Skeletal muscle tissue (tissue), 4 donors: ENCODE results near the gene B3GALT2. TPM values are rescaled to one million over a fixed set of nuclear protein-coding genes. Genes with fewer than 3 reads are reported as not detected.
"Not testable (repeated sequence)": the region's sequence is repeated elsewhere in the genome, so short reads cannot be mapped to it uniquely, and the experiment has no call there.

Experiments used
- H3K27ac ChIP-seq: one replicate; pipeline ENCODE4 v1.7.0; 2013; ENCODE audit warnings: mild to moderate bottlenecking, low read depth, low read length, inconsistent platforms
- H3K27me3 ChIP-seq, 3 donors: one replicate each; pipeline ENCODE4 v1.7.0; 2013; ENCODE audit warnings: low read length in 3 of 3; ENCODE audit not compliant: control insufficient read depth in 3 of 3, insufficient read depth in 3 of 3
- H3K36me3 ChIP-seq, 3 donors: one replicate each; pipeline ENCODE4 v1.7.0; 2013; ENCODE audit warnings: low read length in 3 of 3; ENCODE audit not compliant: control insufficient read depth in 3 of 3, insufficient read depth in 3 of 3
- H3K4me1 ChIP-seq, 3 donors: one replicate each; pipeline ENCODE4 v1.7.0; 2013; ENCODE audit warnings: low read length in 3 of 3, mild to moderate bottlenecking in 3 of 3; ENCODE audit not compliant: control insufficient read depth in 3 of 3, insufficient read depth in 3 of 3
- H3K4me3 ChIP-seq, 3 donors: one replicate each; pipeline ENCODE4 v1.7.0; 2013; ENCODE audit warnings: low read length in 3 of 3
- H3K9ac ChIP-seq, 3 donors: one replicate each; pipeline ENCODE4 v1.7.0; 2013; ENCODE audit warnings: low read length in 3 of 3, mild to moderate bottlenecking in 3 of 3, moderate library complexity in 2 of 3, low read depth in 1 of 3
- H3K9me3 ChIP-seq, 3 donors: one replicate each; pipeline ENCODE4 v1.7.0; 2013; ENCODE audit warnings: low read length in 3 of 3; ENCODE audit not compliant: control insufficient read depth in 3 of 3
- total RNA-seq: library from RNA; depleted of rRNA; stranded (reverse); fragments of >200 nt; gene quantifications from one replicate; pipeline ENCODE4 v1.2.3, GENCODE V29; 2014
- donor health status: Osteomylitis.

The B3GALT2 gene
- 6.8 TPM for total RNA-seq

GRCh38 chr1:193185901-193186731 lies at the start of gene B3GALT2:
Gene B3GALT2 (minus strand): TSS chr1:193186613. CDS start chr1:193181562, 5,051 bp downstream.
- H3K9me3 ChIP-seq, result no peaks in the 10 kb centered on the region
- H3K9ac ChIP-seq, result peak within 1 kb of the TSS in 1 of 3 donors; percentile 36
- H3K4me3 ChIP-seq, result peak within 1 kb of the TSS; percentile 1 to 40 (median 24)
- no peaks in the 10 kb centered on the region for H3K36me3 ChIP-seq
- no peak within 1 kb of the TSS for H3K27ac ChIP-seq
- H3K4me1 ChIP-seq, result peaks cover 11 to 12% (median 11%) of the 10 kb centered on the region in 3 donors
- H3K27me3 ChIP-seq, result no peaks in the 10 kb centered on the region

GRCh38 chr1:193234530-193234929 lies 48.1 kb upstream of the B3GALT2 start:
- H3K4me3 ChIP-seq, result no peak overlapping the region
- H3K27ac ChIP-seq, result no peak overlapping the region
- peaks cover 3 to 17% (median 10%) of the 10 kb centered on the region in 3 donors for H3K36me3 ChIP-seq
- no peaks in the 10 kb centered on the region for H3K9me3 ChIP-seq
- H3K27me3 ChIP-seq, result no peaks in the 10 kb centered on the region
- H3K9ac ChIP-seq, result no peak overlapping the region
- no peaks in the 10 kb centered on the region for H3K4me1 ChIP-seq

- not testable (repeated sequence) for H3K4me3 ChIP-seq, H3K36me3 ChIP-seq, H3K27ac ChIP-seq, H3K27me3 ChIP-seq, H3K9ac ChIP-seq, H3K9me3 ChIP-seq, H3K4me1 ChIP-seq
Observed at GRCh38 chr1:193231146-193231545, 44.7 kb upstream of the B3GALT2 start.

- Histone ChIP-seq H3K4me3 (no peak overlapping the region), H3K9me3 (no peaks in the 10 kb centered on the region), H3K27ac (no peak overlapping the region), H3K9ac (no peak overlapping the region), H3K36me3 (peaks cover 0 to 4% (median 0%) of the 10 kb centered on the region in 3 donors), H3K27me3 (no peaks in the 10 kb centered on the region), H3K4me1 (no peaks in the 10 kb centered on the region)
Observed at GRCh38 chr1:193229136-193229535, 42.7 kb upstream of the B3GALT2 start.

GRCh38 chr1:193222056-193222615 lies 35.7 kb upstream of the B3GALT2 start:
- Histone ChIP-seq H3K4me1 (no peaks in the 10 kb centered on the region), H3K27ac (no peak overlapping the region), H3K4me3 (no peak overlapping the region)

GRCh38 chr1:193221651-193222050 lies 35.2 kb upstream of the B3GALT2 start:
- no peaks in the 10 kb centered on the region for H3K27me3 ChIP-seq
- peaks cover 4 to 9% (median 4%) of the 10 kb centered on the region in 3 donors for H3K36me3 ChIP-seq
- H3K9me3 ChIP-seq, result no peaks in the 10 kb centered on the region
- H3K4me1 ChIP-seq, result no peaks in the 10 kb centered on the region
- no peak overlapping the region for H3K27ac ChIP-seq
- no peak overlapping the region for H3K9ac ChIP-seq
- H3K4me3 ChIP-seq, result no peak overlapping the region

More at GRCh38 chr1:193222056-193222615, 35.7 kb upstream of the B3GALT2 start:
- Histone ChIP-seq H3K9me3 (no peaks in the 10 kb centered on the region), H3K36me3 (peaks cover 4 to 6% (median 4%) of the 10 kb centered on the region in 3 donors), H3K27me3 (no peaks in the 10 kb centered on the region), H3K9ac (no peak overlapping the region)

- Histone ChIP-seq H3K9ac (no peak overlapping the region), H3K4me3 (no peak overlapping the region), H3K36me3 (peaks cover 4 to 9% (median 4%) of the 10 kb centered on the region in 3 donors), H3K27me3 (no peaks in the 10 kb centered on the region), H3K27ac (no peak overlapping the region), H3K4me1 (no peaks in the 10 kb centered on the region), H3K9me3 (no peaks in the 10 kb centered on the region)
Observed at GRCh38 chr1:193219391-193219790, 33.0 kb upstream of the B3GALT2 start.

GRCh38 chr1:193216920-193217319 lies 30.5 kb upstream of the B3GALT2 start:
- Histone ChIP-seq H3K9ac (no peak overlapping the region), H3K36me3 (peaks cover 6 to 14% (median 7%) of the 10 kb centered on the region in 3 donors), H3K9me3 (no peaks in the 10 kb centered on the region), H3K27ac (no peak overlapping the region), H3K27me3 (no peaks in the 10 kb centered on the region), H3K4me3 (no peak overlapping the region), H3K4me1 (no peaks in the 10 kb centered on the region)

- Histone ChIP-seq H3K4me3 (no peak overlapping the region), H3K4me1 (no peaks in the 10 kb centered on the region), H3K9ac (no peak overlapping the region), H3K36me3 (peaks cover 3 to 14% (median 6%) of the 10 kb centered on the region in 3 donors), H3K27ac (no peak overlapping the region), H3K9me3 (no peaks in the 10 kb centered on the region), H3K27me3 (no peaks in the 10 kb centered on the region)
Observed at GRCh38 chr1:193213998-193214397, 27.6 kb upstream of the B3GALT2 start.

- H3K27me3 ChIP-seq, result no peaks in the 10 kb centered on the region
- H3K27ac ChIP-seq, result no peak overlapping the region
- no peaks in the 10 kb centered on the region for H3K4me1 ChIP-seq
- H3K4me3 ChIP-seq, result no peak overlapping the region
- H3K36me3 ChIP-seq, result peaks cover 3 to 13% (median 6%) of the 10 kb centered on the region in 3 donors
- no peak overlapping the region for H3K9ac ChIP-seq
- no peaks in the 10 kb centered on the region for H3K9me3 ChIP-seq
Observed at GRCh38 chr1:193212637-193213036, 26.2 kb upstream of the B3GALT2 start.
